Stimulated activated naive CD8-positive, alpha-beta T cell treated with anti-CD3 and anti-CD28 coated beads, Interleukin-15, amount 100 ng/mL, for 72 hours (primary cell): Measurements from ENCODE around the gene ELK3.

Source experiments
- ATAC-seq: fragments of 150-1000 bp; cut with Tn5 transposase; 2 replicates; pipeline ENCODE4 v1.10.0; 2021; ENCODE audit warnings: mild to moderate bottlenecking, moderate library complexity
- DNase-seq, 2 donors: peaks; one replicate each; pipeline ENCODE4 v3.0.0; 2021 to 2022
- H3K27ac Mint-ChIP-seq, 2 donors: one replicate each; pipeline ENCODE4 v1.8.0; 2022; ENCODE audit warnings: mild to moderate bottlenecking in 2 of 2, mixed read lengths in 2 of 2, moderate library complexity in 2 of 2
- H3K27me3 Mint-ChIP-seq: one replicate; pipeline ENCODE4 v1.8.0; 2022; ENCODE audit warnings: mixed read lengths
- H3K4me1 Mint-ChIP-seq: one replicate; pipeline ENCODE4 v1.8.0; 2022; ENCODE audit warnings: mild to moderate bottlenecking, mixed read lengths
- H3K4me3 Mint-ChIP-seq, 2 donors: one replicate each; pipeline ENCODE4 v1.8.0; 2022; ENCODE audit warnings: mild to moderate bottlenecking in 2 of 2, mixed read lengths in 2 of 2, moderate library complexity in 1 of 2
- H3K9me3 Mint-ChIP-seq, 2 donors: one replicate each; pipeline ENCODE4 v1.8.0; 2022; ENCODE audit warnings: mixed read lengths in 2 of 2

ELK3 gene

DNA sequence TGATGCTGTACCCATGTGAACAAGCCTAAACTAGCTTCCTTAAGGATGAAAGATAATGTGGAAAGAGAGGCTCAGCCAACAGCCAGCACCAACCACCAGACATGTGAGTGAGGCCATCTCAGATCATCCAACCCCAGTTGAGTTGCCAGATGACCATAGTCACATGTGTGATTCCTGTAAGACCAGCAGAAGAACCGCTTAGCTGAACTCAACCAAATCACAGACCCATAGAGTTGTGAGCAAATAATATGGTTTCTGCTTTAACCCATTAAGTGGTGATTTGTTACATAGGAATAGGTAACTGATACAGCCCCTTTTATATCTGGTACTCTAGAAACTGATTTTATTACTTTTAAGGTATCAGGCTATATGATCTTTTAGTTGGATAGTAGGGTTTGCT, 17.6 kb upstream of the ELK3 start:
- ATAC-seq: no peak
- DNase-seq: no peak
- peaks cover 12% of the 10 kb centered on the region for H3K27me3 Mint-ChIP-seq
- peak overlapping the region; percentile 56 to 61 for H3K27ac Mint-ChIP-seq
- H3K9me3 Mint-ChIP-seq: peaks cover 20 to 42% of the 10 kb centered on the region in 2 donors
- H3K4me1 Mint-ChIP-seq: peaks cover 27% of the 10 kb centered on the region
- H3K4me3 Mint-ChIP-seq: no peak overlapping the region

DNA sequence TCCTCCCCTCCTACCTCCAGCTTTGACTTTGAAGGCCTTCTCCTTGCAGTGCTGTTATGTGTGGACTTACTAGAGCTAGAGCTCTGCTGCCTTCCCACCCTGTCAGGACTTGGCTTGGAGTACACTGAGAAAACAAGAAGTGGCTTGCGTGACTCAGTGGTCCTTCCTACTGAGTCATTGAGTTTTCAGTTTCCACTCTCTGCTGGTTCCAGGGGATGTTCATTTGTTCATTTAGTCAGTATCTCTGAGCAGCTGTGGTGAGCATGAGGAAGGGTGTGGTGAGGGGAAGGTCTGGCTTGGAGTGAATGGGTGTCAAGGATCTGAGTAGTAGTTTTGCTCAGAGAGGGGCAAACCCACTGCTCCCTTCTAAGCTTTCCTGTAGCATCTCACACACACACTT, 17.2 kb upstream of the ELK3 start:
- Mint-ChIP-seq H3K27me3 (peaks cover 10% of the 10 kb centered on the region), H3K9me3 (peaks cover 20 to 39% of the 10 kb centered on the region in 2 donors), H3K27ac (peak overlapping the region; percentile 56 to 61), H3K4me3 (peak overlapping the region in 1 of 2 donors; percentile 21), H3K4me1 (peaks cover 27% of the 10 kb centered on the region)
- DNase-seq (peak; percentile 68 to 89), ATAC-seq (peak; percentile 99)

DNA sequence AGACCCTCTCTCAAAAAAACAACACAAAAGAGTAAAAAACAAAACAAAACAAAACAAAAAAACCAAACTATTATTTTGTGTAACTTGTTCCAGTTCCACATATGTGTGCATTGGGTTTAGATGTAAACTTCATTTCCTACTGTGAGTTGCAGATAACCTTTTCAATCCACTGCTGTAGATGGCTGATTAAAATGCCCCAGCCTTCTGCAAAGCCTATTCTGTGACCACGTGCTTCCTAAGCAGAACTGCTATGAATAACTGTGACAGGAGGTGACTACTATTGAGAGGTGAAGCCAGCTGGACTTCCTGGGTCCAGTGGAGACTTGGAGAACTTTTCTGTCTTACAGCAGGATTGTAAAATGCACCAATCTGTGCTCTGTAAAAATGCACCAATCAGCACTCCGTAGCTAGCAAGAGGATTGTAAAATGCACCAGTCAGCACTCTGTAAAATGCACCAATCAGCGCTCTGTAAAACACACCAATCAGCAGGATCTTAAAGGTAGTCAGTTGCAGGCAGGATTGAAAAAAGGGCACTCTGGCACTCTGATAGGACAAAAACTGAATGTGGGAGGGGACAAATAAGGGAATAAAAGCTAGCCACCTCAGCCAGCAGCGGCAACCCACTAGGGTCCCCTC, 10.3 kb upstream of the ELK3 start:
- peak; percentile 46 for ATAC-seq
- no peak for DNase-seq
- peaks cover 29% of the 10 kb centered on the region for H3K4me1 Mint-ChIP-seq

DNA sequence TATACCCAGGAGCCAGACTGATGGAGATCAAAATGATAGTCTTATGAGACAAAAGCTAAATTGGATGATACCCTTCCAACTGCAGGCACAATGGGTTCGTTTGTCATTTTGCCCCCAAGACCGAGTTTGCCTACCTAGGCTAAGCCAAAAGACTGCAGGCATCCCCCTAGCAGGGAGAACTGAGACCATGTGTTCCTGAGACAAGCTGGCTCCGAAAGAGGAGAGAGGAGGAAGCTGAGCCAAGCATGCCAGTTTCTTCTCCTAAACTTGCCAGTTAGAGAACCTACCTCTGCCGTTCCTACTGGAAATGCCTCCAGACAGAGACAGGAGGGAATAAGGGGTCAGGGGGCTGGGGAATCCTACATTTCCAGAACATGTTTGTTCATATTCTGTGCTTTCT, 8.3 kb upstream of the ELK3 start:
- peaks cover 4 to 8% of the 10 kb centered on the region in 2 donors for H3K9me3 Mint-ChIP-seq
- H3K4me3 Mint-ChIP-seq: no peak overlapping the region
- H3K27ac Mint-ChIP-seq: peak overlapping the region in 1 of 2 donors; percentile 29
- DNase-seq (no peak), ATAC-seq (no peak)
- H3K27me3 Mint-ChIP-seq: no peaks in the 10 kb centered on the region
- peaks cover 47% of the 10 kb centered on the region for H3K4me1 Mint-ChIP-seq

More for the DNA sequence above, 10.3 kb upstream of the ELK3 start:
- no peak overlapping the region for H3K27ac Mint-ChIP-seq
- no peaks in the 10 kb centered on the region for H3K27me3 Mint-ChIP-seq
- H3K4me3 Mint-ChIP-seq: no peak overlapping the region
- peaks cover 5 to 9% of the 10 kb centered on the region in 2 donors for H3K9me3 Mint-ChIP-seq

DNA sequence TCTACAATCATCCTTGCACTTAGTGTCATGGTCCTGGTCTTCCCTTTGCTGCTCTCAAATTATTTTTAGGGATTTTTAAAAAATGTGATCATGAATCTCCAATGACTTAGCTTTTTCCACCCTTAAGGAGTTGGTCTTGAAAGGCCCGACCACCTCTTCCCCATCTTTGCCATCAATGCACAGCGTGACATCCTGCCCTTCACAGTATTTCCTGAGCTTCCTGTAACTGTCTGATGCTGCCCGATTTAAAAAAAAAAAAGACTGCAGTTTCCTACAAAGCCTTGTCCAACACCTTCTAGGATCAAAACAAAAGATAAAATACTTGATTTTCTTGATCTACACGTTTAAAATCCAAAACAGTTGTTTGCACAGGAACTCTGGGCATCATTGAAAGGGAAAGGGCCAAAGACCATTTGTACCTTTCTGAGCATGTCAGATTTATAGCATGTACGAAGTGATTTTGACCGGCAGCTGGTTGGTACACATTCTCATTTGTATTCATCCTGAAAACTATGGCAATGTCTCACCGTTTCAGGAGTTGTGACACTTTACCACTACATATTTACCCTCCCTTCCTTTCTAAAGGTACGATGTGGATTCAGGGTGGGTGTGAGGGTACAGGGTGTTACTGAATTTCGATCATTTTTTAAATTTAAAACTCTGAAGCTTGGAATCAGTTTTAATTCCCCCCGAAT, 7.4 kb upstream of the ELK3 start:
- H3K4me3 Mint-ChIP-seq: peak overlapping the region in 1 of 2 donors; percentile 41
- H3K4me1 Mint-ChIP-seq: peaks cover 47% of the 10 kb centered on the region
- H3K9me3 Mint-ChIP-seq: peaks cover 0 to 7% of the 10 kb centered on the region in 2 donors
- DNase-seq (no peak), ATAC-seq (peak; percentile 26)
- peak overlapping the region in 1 of 2 donors; percentile 77 for H3K27ac Mint-ChIP-seq
- no peaks in the 10 kb centered on the region for H3K27me3 Mint-ChIP-seq

DNA sequence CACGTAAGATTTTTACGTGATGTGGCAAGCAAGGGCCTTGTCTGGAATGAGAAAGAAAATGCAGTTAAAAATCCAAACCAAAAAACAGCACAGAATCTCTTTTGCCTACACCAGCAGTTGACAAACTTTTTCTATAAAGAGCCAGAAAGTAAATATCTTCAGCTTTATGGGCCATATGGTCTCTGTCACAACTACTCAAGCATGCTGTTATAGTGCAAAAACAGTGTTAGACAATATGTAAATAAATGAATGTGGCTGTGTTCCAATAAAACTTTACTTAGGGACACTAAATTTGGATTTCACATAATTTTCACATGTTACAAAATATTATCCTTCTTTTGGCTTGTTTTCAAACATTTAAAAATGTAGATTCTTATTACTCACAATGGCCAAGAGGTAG, 6.2 kb upstream of the ELK3 start:
- no peak overlapping the region for H3K27ac Mint-ChIP-seq
- H3K27me3 Mint-ChIP-seq: no peaks in the 10 kb centered on the region
- H3K4me3 Mint-ChIP-seq: no peak overlapping the region
- H3K4me1 Mint-ChIP-seq: peaks cover 59% of the 10 kb centered on the region
- DNase-seq (no peak), ATAC-seq (no peak)
- H3K9me3 Mint-ChIP-seq: peaks cover 0 to 7% of the 10 kb centered on the region in 2 donors

DNA sequence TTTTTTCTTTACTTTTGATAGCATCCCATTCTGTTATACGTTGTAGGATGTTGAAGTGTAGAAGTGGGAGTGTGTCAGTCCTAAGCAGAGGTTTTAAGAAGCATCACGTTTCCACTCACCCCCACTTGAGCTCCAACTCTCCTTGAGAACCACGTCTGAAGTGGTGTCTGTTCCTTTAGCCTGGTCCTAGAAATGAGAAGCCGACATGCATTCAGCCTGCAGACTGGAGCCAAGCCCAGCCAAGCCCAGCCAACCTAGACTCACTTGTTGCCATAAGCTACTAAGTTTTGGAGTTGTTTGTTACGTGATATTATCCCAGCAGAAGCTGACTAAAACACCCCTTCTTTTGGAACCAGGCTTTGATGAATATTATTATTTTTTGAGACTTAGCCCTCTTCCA, 4.4 kb upstream of the ELK3 start:
- H3K4me1 Mint-ChIP-seq: peaks cover 69% of the 10 kb centered on the region
- no peaks in the 10 kb centered on the region for H3K27me3 Mint-ChIP-seq
- peaks cover 0 to 7% of the 10 kb centered on the region in 2 donors for H3K9me3 Mint-ChIP-seq
- no peak for DNase-seq
- no peak overlapping the region for H3K4me3 Mint-ChIP-seq
- no peak overlapping the region for H3K27ac Mint-ChIP-seq
- ATAC-seq: no peak

DNA sequence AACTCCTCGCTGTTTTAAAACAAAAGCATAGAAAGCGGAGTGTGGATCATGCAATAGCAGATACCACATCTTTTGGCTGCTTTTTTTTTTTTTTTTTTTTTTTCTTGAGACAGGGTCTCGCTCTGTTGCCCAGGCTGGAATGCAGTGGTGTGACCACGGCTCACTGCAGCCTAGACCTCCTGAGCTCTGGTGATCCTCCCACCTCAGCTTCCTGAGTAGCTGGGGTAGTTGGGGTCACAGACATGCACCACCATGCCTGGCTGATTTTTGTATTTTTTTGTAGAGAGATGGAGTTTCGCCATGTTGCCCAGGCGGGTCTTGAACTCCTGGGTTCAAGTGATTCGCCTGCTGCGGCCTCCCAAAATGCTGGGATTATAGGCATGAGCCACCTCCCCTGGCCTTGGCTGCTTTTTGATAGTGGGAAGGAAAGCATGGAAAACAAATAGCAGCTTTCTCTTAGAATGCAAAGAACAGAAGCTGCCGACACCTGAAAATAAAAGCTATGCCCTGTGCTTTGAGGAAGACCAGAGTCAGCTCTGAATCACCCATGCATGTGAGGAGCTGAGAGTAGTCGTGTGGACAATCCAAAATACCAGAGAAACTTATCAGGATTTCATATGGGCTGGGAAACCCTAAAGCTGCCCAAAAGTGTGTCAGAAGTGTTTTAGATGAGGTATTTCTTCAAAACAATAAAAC, 3.6 kb upstream of the ELK3 start:
- H3K27ac Mint-ChIP-seq: no peak overlapping the region
- peaks cover 0 to 7% of the 10 kb centered on the region in 2 donors for H3K9me3 Mint-ChIP-seq
- peaks cover 69% of the 10 kb centered on the region for H3K4me1 Mint-ChIP-seq
- H3K4me3 Mint-ChIP-seq: no peak overlapping the region
- DNase-seq (no peak), ATAC-seq (no peak)
- H3K27me3 Mint-ChIP-seq: no peaks in the 10 kb centered on the region

DNA sequence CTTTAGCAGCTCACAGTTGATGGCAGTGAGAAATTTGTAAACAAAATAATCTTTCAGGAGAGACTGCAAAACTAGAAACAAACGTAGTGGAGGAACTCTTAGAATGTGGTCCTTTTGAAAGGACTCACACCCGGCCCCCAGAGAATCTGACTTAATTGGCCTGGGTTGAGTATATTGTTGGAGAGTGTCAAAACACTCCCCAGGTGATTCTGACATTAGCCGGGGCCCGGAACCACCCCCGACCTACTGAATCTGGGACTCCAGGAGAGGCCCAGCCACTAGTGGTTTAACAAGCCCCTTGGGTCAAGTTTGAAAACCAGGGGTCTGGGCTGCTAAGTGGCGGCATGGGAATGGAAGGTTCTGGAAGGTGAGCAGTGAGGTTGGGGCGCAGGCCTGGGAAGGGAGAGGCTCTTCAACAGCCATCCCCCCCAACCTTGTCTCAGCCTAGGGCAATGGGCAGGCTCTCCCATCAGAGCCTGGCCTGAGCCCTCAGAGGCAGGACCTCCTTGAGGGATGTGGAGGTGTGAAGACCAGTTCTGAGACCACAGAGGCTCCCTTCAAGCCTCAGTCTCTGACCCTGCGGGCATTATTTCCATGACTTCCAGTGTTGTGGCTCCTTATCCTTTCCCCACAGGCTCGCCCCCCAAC, 1.1 kb upstream of the ELK3 start:
- no peak for DNase-seq
- Mint-ChIP-seq H3K4me1 (peaks cover 69% of the 10 kb centered on the region), H3K27me3 (no peaks in the 10 kb centered on the region), H3K27ac (no peak overlapping the region), H3K9me3 (peaks cover 0 to 7% of the 10 kb centered on the region in 2 donors), H3K4me3 (peak overlapping the region; percentile 29 to 73)
- no peak for ATAC-seq

DNA sequence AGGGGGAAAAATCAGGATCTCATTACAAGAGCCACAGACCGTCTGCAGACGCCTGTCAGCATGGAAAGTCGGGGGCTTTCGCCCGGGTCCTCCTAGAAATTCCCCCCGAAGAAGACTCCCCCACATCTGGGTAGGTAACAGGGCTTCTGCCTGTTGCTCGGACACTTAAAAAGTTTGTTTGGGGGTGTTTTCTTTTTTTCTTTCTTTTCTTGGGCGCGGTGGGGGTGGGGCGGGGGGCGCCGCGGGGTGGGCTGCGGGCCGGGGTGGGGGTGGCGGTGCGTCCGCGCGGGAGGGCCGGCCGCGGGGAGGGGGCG, 358 bp downstream of the ELK3 start:
- H3K27me3 Mint-ChIP-seq: no peaks in the 10 kb centered on the region
- peaks cover 0 to 7% of the 10 kb centered on the region in 2 donors for H3K9me3 Mint-ChIP-seq
- peak overlapping the region; percentile 78 to 92 for H3K4me3 Mint-ChIP-seq
- ATAC-seq (peak; percentile 0), DNase-seq (no peak)
- H3K27ac Mint-ChIP-seq: peak overlapping the region; percentile 93
- peaks cover 69% of the 10 kb centered on the region for H3K4me1 Mint-ChIP-seq

DNA sequence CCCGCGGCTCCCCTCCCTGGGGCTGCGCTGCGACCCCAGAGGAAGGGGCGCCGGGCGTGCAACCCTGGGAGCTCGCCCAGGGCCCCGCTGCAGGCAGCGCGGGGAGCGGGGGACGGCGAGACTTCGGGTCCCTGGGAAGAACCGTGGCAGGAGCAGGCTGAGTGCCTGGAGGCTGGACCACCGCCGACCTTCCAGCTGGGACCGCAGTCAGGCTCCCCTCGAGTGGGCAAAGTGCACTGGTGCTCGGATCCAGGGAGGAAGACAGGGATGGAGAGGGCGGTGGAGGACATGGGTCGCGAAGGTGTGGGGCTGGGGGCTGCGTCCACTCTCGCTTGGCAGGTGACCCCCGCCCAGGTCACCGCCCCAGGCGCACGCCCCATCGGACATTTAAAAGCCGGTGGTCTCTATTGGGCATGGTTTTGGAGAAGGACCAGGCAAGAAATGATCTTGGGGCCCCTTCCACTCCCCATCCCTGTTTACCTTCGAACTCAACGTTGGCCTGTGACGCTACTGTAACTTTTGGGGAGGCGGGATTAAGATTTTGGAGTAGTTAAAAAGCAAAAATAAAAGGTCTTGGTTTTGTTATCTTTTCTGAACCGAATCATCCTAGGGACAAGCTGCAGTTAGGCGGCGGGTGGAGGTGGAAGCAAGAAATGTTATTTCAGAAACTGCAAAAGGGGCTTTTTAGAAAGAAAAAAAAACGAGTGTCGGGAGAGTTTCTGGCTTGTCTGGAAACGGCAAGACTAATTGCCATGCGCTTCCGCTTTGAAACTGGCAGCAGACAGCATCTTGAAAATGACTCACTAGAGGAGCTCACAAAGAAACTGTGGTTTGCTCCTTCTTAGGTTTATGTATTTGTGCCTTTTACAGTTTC, 1.0 kb downstream of the ELK3 start:
- H3K27ac Mint-ChIP-seq: peak overlapping the region; percentile 99
- no peaks in the 10 kb centered on the region for H3K27me3 Mint-ChIP-seq
- H3K4me1 Mint-ChIP-seq: peaks cover 67% of the 10 kb centered on the region
- DNase-seq: peak; percentile 62 to 82
- peaks cover 0 to under 1% of the 10 kb centered on the region in 2 donors for H3K9me3 Mint-ChIP-seq
- peak; percentile 79 for ATAC-seq
- peak overlapping the region; percentile 97 to 98 for H3K4me3 Mint-ChIP-seq

DNA sequence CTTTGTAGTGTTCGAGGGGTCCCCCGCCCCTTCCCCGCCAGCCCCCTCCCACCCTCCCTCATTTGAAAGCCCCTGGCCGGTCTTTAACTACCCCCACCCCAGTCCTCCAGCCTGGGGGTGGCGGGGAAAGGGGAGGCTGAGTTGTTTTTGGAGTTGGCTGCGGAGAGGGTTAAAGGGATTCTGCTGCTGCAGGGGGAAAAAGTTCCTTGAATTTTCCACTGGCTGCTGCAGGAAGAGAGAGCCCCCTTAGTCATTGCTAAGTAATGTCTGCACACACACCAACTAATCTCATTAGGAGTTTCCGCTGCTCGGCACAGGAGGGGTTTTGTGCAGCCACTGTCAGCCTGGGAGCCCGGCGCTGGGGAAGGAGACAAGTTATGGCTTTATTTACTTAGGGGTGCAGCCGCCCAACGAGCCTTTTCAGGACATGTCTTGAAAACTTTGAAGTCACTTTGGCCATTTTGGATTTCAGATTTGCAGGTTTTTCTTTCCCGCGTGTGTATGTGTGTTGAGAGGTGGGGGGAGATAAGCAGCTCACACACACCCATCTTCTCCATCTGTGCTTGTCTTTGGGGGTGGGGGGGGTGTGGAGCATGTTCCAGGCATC, 1.8 kb downstream of the ELK3 start:
- ATAC-seq: peak; percentile 32
- Mint-ChIP-seq H3K9me3 (no peaks in the 10 kb centered on the region), H3K27me3 (no peaks in the 10 kb centered on the region), H3K4me1 (peaks cover 64% of the 10 kb centered on the region), H3K4me3 (peak overlapping the region; percentile 97 to 98), H3K27ac (peak overlapping the region; percentile 44 to 68)
- peak; percentile 40 to 47 for DNase-seq

DNA sequence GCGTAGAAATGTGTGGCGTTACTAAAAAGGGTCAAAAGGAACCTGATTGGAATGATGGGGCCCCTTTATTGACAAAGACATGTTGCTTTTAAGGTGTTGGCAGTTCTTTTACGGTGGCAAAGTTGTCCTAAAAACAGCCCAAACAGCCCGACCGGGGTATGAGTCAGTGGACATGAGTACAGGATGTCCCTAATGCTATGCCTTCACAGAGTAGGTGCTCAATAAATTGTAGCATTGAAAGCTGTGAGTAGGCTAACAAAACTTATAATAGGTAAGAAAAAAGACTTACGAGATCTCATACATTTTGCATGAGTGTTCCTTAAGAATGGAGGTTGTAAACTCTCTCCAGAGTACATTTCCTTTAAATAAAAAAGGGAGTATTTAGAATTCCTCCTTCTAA, 2.6 kb downstream of the ELK3 start:
- ATAC-seq (no peak), DNase-seq (no peak)
- H3K27ac Mint-ChIP-seq: no peak overlapping the region
- H3K4me1 Mint-ChIP-seq: peaks cover 72% of the 10 kb centered on the region
- no peaks in the 10 kb centered on the region for H3K27me3 Mint-ChIP-seq
- peak overlapping the region; percentile 97 to 98 for H3K4me3 Mint-ChIP-seq
- no peaks in the 10 kb centered on the region for H3K9me3 Mint-ChIP-seq

DNA sequence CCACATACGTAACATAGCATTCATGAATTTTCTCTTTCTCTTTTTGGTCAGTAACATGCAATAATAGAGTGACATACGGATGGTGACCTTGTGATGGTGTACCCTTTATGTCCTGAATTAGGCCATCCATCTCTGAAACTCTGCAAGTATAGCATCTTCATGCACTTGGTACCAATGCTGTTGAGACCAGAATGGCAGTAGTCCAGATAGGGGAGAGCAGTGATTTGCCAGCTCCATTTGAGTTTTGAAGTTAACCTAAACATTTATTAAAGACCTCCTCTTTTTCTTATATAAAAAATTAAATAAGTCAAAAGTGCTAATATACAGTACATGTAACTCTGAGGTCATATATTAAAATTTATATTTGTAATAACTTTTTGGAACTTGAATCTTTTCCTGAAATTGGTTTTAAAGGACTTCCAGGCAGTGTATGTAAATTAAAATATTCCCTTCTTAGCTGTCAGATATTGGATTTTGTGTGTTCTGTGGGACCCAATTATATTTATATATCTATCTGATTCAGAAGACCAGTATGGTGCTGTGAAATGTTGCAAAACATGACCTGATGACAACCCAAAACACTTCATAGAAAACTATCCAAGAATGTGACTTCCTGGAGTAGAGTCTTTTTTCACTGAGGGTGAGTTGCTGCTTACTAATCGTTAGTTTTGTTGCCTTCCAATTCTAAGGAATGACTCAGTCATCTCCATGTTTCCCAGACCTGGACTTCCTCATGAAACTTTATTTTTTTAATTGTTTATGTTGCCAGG, 3.5 kb downstream of the ELK3 start:
- peaks cover 72% of the 10 kb centered on the region for H3K4me1 Mint-ChIP-seq
- no peaks in the 10 kb centered on the region for H3K9me3 Mint-ChIP-seq
- H3K27ac Mint-ChIP-seq: peak overlapping the region in 1 of 2 donors; percentile 28
- DNase-seq (no peak), ATAC-seq (no peak)
- H3K4me3 Mint-ChIP-seq: peak overlapping the region; percentile 41 to 98
- no peaks in the 10 kb centered on the region for H3K27me3 Mint-ChIP-seq
